CD14-positive monocyte (primary cell): Measurements from ENCODE around the gene FBXW4. TPM values are rescaled to one million over a fixed set of nuclear protein-coding genes. Genes with fewer than 3 reads are reported as not detected.

ENCODE experiments used
- DNase-seq, 3 donors: peaks; one replicate each; pipeline ENCODE4 v3.0.0-alpha.2; 2011 to 2022
- H2AFZ ChIP-seq: 2 replicates; pipeline ENCODE4 v1.6.0; 2012; ENCODE audit warnings: mild to moderate bottlenecking, low read depth, low read length, inconsistent platforms; ENCODE audit not compliant: insufficient read depth, poor library complexity, severe bottlenecking
- H3K27ac ChIP-seq, 2 donors: 1 replicate in 1 of 2; 2 replicates in 1 of 2; pipeline ENCODE4 v1.5.1; 2012 to 2013; ENCODE audit warnings: low read length in 2 of 2, control low read depth in 1 of 2, inconsistent platforms in 1 of 2, low read depth in 1 of 2, mild to moderate bottlenecking in 1 of 2
- H3K27me3 ChIP-seq, 2 donors: one replicate each; pipeline versions ENCODE4 v1.6.0 to v1.6.1; 2011 to 2013; ENCODE audit warnings: low read length in 2 of 2; ENCODE audit not compliant: control insufficient read depth in 2 of 2, insufficient read depth in 2 of 2
- H3K36me3 ChIP-seq, 2 donors: replicated peaks in 1 of 2; 1 replicate in 1 of 2; 2 replicates in 1 of 2; pipeline versions ENCODE4 v1.5.1 to v1.6.1; 2012 to 2013; ENCODE audit warnings: low read length in 2 of 2, control low read depth in 1 of 2, inconsistent platforms in 1 of 2, mild to moderate bottlenecking in 1 of 2; ENCODE audit not compliant: insufficient read depth in 2 of 2, control insufficient read depth in 1 of 2
- H3K4me1 ChIP-seq, 2 donors: 1 replicate in 1 of 2; 2 replicates in 1 of 2; pipeline versions ENCODE4 v1.5.1 to v1.6.1; 2012 to 2013; ENCODE audit warnings: low read length in 2 of 2, control low read depth in 1 of 2, inconsistent platforms in 1 of 2, mild to moderate bottlenecking in 1 of 2, moderate library complexity in 1 of 2; ENCODE audit not compliant: insufficient read depth in 2 of 2, control insufficient read depth in 1 of 2
- H3K4me2 ChIP-seq: replicated peaks from 2 replicates; pipeline ENCODE3; 2012; ENCODE audit warnings: low read length, moderate library complexity, mild to moderate bottlenecking; ENCODE audit not compliant: poor library complexity, severe bottlenecking; ENCODE audit errors: extremely low read depth
- H3K4me3 ChIP-seq, 3 experiments: fragments of 200-600 bp in 1 of 3; sonication (generic) in 1 of 3; replicated peaks in 1 of 3; 1 replicate in 2 of 3; 2 replicates in 1 of 3; pipeline ENCODE4 v1.5.1; 2011 to 2013; ENCODE audit warnings: low read length in 3 of 3, mild to moderate bottlenecking in 3 of 3, control low read depth in 2 of 3, low read depth in 2 of 3, inconsistent platforms in 1 of 3, moderate library complexity in 1 of 3
- H3K79me2 ChIP-seq: 2 replicates; pipeline ENCODE4 v1.6.0; 2012; ENCODE audit warnings: mild to moderate bottlenecking, control low read depth, inconsistent platforms, low read length, moderate library complexity; ENCODE audit not compliant: insufficient read depth
- H3K9ac ChIP-seq: 2 replicates; pipeline ENCODE4 v1.6.0; 2017; ENCODE audit warnings: low read length, mild to moderate bottlenecking; ENCODE audit not compliant: insufficient read depth, poor library complexity, severe bottlenecking
- H3K9me3 ChIP-seq, 2 donors: replicated peaks in 1 of 2; 1 replicate in 1 of 2; 2 replicates in 1 of 2; pipeline versions ENCODE4 v1.5.1 to v1.6.1; 2012 to 2013; ENCODE audit warnings: low read length in 2 of 2, control low read depth in 1 of 2; ENCODE audit not compliant: control insufficient read depth in 1 of 2, insufficient read depth in 1 of 2
- H4K20me1 ChIP-seq: 2 replicates; pipeline ENCODE4 v1.6.0; 2012; ENCODE audit warnings: mild to moderate bottlenecking, low read length, control low read depth, moderate library complexity; ENCODE audit not compliant: insufficient read depth
- H3K27ac Mint-ChIP-seq, 7 donors: one replicate each; pipeline ENCODE4 v1.8.0; 2020; ENCODE audit warnings: mild to moderate bottlenecking in 7 of 7, mixed read lengths in 7 of 7, moderate library complexity in 6 of 7, inconsistent platforms in 2 of 7
- H3K27me3 Mint-ChIP-seq, 3 donors: one replicate each; pipeline ENCODE4 v1.8.0; 2021 to 2022; ENCODE audit warnings: low read depth in 3 of 3, mild to moderate bottlenecking in 3 of 3, mixed read lengths in 3 of 3, moderate library complexity in 3 of 3, inconsistent platforms in 1 of 3
- H3K36me3 Mint-ChIP-seq, 2 donors: one replicate each; pipeline ENCODE4 v1.8.0; 2020; ENCODE audit warnings: mixed read lengths in 2 of 2, inconsistent platforms in 1 of 2, mild to moderate bottlenecking in 1 of 2
- H3K4me1 Mint-ChIP-seq: one replicate; pipeline ENCODE4 v1.8.0; 2020; ENCODE audit warnings: mild to moderate bottlenecking, mixed read lengths
- H3K4me3 Mint-ChIP-seq, 2 donors: one replicate each; pipeline ENCODE4 v1.8.0; 2020; ENCODE audit warnings: mild to moderate bottlenecking in 2 of 2, mixed read lengths in 2 of 2, moderate library complexity in 1 of 2
- H3K9me3 Mint-ChIP-seq, 7 donors: one replicate each; pipeline ENCODE4 v1.8.0; 2020 to 2022; ENCODE audit warnings: mixed read lengths in 7 of 7, mild to moderate bottlenecking in 6 of 7, moderate library complexity in 6 of 7, inconsistent platforms in 2 of 7
- CTCF ChIP-seq: fragments of 200-600 bp; IDR thresholded peaks from one replicate; pipeline ENCODE4 v1.8.0; 2022; ENCODE audit warnings: antibody characterized with exemption, mild to moderate bottlenecking
- WGBS: methylation state at CpG from one replicate; pipeline ENCODE4 v1.1.5; 2013; ENCODE audit warnings: missing lambda C conversion rate; ENCODE audit not compliant: insufficient coverage; 5-methylcytosine and 5-hydroxymethylcytosine counted together
- intact Hi-C, 2 donors: fragments of 100-400 bp; cut with micrococcal nuclease; formaldehyde crosslinking; loops; one replicate each; pipeline versions ENCODE4 v1.15.0 to v1.15.1; 2023
- polyA plus RNA-seq, 3 donors: library from polyadenylated mRNA; depleted of rRNA in 1 of 3; unstranded in 2 of 3; stranded (reverse) in 1 of 3; fragments of 300-500 nt in 2 of 3; fragments of >200 nt in 1 of 3; fragmentation: Illumina TruSeq in 2 of 3; gene quantifications; 1 replicate in 2 of 3; 2 replicates in 1 of 3; pipeline ENCODE4 v1.2.3, GENCODE V29; 2012 to 2021

Gene FBXW4
- polyA plus RNA-seq, 3 donors: 1.1 to 30.8 (median 1.8) TPM

GRCh38 chr10:101650863-101651262 lies 44.1 kb downstream of the FBXW4 start:
- no peak for DNase-seq
- H3K4me3 Mint-ChIP-seq: no peak overlapping the region
- H3K4me1 Mint-ChIP-seq: no peaks in the 10 kb centered on the region
- H3K79me2 ChIP-seq: no peaks in the 10 kb centered on the region
- no peak for TF ChIP-seq CTCF
- H2AFZ ChIP-seq: no peak overlapping the region
- H3K4me3 ChIP-seq: no peak overlapping the region
- no peaks in the 10 kb centered on the region for H3K4me1 ChIP-seq
- peaks cover 54 to 97% of the 10 kb centered on the region in 2 donors for H3K36me3 ChIP-seq
- no peak overlapping the region for H3K4me2 ChIP-seq
- H3K9ac ChIP-seq: no peak overlapping the region
- peaks cover 48 to 51% of the 10 kb centered on the region in 2 donors for H3K36me3 Mint-ChIP-seq
- H3K9me3 Mint-ChIP-seq: no peaks in the 10 kb centered on the region
- no peak overlapping the region for H3K27ac ChIP-seq
- no peaks in the 10 kb centered on the region for H3K27me3 ChIP-seq
- 98% methylated on average over 13 of the region's 15 CpGs for WGBS
- H4K20me1 ChIP-seq: peaks cover 11% of the 10 kb centered on the region
- peaks cover 0 to 2% (median 0%) of the 10 kb centered on the region in 3 donors for H3K27me3 Mint-ChIP-seq
- no peak overlapping the region for H3K27ac Mint-ChIP-seq
- no peaks in the 10 kb centered on the region for H3K9me3 ChIP-seq
- intact Hi-C loops: no loop called here

- H3K9me3 ChIP-seq: no peaks in the 10 kb centered on the region
- Mint-ChIP-seq H3K27ac (peak overlapping the region in 1 of 7 donors; percentile 54), H3K27me3 (peaks cover 0 to 2% (median 0%) of the 10 kb centered on the region in 3 donors), H3K36me3 (peaks cover 44 to 47% of the 10 kb centered on the region in 2 donors), H3K4me1 (no peaks in the 10 kb centered on the region), H3K9me3 (no peaks in the 10 kb centered on the region), H3K4me3 (no peak overlapping the region)
- no peaks in the 10 kb centered on the region for H3K4me1 ChIP-seq
- peak overlapping the region in 1 of 2 donors; percentile 15 for H3K27ac ChIP-seq
- H3K9ac ChIP-seq: no peak overlapping the region
- no peak for DNase-seq
- intact Hi-C loops: no loop called here
- no peak for TF ChIP-seq CTCF
- WGBS: 100% methylated on average over 5 of the region's 5 CpGs
- H3K36me3 ChIP-seq: peaks cover 42 to 97% of the 10 kb centered on the region in 2 donors
- no peak overlapping the region for H3K4me2 ChIP-seq
- H3K79me2 ChIP-seq: no peaks in the 10 kb centered on the region
- no peaks in the 10 kb centered on the region for H3K27me3 ChIP-seq
- H3K4me3 ChIP-seq: no peak overlapping the region
- H2AFZ ChIP-seq: no peak overlapping the region
- peaks cover 4% of the 10 kb centered on the region for H4K20me1 ChIP-seq
Measured at GRCh38 chr10:101649525-101650085, 45.4 kb downstream of the FBXW4 start.
